ENCODE results near the gene EARS2.

- TF ChIP-seq EZH2 (IDR thresholded peaks at IDR 0.05; ENCODE audit: borderline replicate concordance, low read length) (no peak), CTCF (IDR thresholded peaks at IDR 0.05; ENCODE audit: low read length) (no peak)
These were observed 15.2 kb upstream of the EARS2 start for GRCh38 chr16:23572394-23572793.

Measured in OCI-LY1 (cell line).